Adrenal gland (tissue), 5 donors: ENCODE data around the gene XPO4.
"Not testable (repeated sequence)": the region's sequence is repeated elsewhere in the genome, so short reads cannot be mapped to it uniquely, and the experiment has no call there.

Experiments
- POLR2A ChIP-seq, 2 donors: fragments of 450-650 bp; IDR thresholded peaks; one replicate each; pipeline ENCODE4 v1.6.1; 2017; ENCODE audit warnings: antibody characterized with exemption in 2 of 2, mild to moderate bottlenecking in 2 of 2, moderate library complexity in 1 of 2
- TF ChIP-seq, protein P1 (sequence below), 6 experiments: fragments of 450-650 bp in 4 of 6; fragments of 200-600 bp in 2 of 6; sonication (generic) in 1 of 6; IDR thresholded peaks; 1 replicate in 5 of 6; 2 replicates in 1 of 6; pipeline versions ENCODE4 v1.5.1 to v1.8.0; 2016 to 2021; ENCODE audit warnings: antibody characterized with exemption in 6 of 6, mild to moderate bottlenecking in 2 of 6, moderate library complexity in 1 of 6
- donor health status: DM: no; HTN: no; CAD: no.

DNA sequence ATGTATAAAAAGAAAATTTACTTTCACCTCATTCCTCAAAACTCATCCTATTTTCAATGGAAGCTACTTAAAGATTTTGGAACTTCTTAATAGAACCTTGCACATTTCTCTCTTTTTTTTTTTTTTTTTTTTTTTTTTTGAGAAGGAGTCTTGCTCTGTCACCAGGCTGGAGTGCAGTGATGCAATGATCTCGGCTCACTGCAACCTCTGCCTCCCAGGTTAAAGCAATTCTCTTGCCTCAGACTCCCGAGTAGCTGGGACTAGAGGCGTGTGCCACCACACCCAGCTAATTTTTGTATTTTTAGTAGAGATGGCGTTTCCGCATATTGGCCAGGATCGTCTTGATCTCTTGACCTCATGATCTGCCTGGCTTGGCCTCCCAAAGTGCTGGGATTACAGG is 40.9 kb downstream of the XPO4 start:
- TF ChIP-seq POLR2A (IDR thresholded peaks at IDR 0.05), result not testable (repeated sequence)
- TF ChIP-seq, protein P1, sequence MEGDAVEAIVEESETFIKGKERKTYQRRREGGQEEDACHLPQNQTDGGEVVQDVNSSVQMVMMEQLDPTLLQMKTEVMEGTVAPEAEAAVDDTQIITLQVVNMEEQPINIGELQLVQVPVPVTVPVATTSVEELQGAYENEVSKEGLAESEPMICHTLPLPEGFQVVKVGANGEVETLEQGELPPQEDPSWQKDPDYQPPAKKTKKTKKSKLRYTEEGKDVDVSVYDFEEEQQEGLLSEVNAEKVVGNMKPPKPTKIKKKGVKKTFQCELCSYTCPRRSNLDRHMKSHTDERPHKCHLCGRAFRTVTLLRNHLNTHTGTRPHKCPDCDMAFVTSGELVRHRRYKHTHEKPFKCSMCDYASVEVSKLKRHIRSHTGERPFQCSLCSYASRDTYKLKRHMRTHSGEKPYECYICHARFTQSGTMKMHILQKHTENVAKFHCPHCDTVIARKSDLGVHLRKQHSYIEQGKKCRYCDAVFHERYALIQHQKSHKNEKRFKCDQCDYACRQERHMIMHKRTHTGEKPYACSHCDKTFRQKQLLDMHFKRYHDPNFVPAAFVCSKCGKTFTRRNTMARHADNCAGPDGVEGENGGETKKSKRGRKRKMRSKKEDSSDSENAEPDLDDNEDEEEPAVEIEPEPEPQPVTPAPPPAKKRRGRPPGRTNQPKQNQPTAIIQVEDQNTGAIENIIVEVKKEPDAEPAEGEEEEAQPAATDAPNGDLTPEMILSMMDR (IDR thresholded peaks at IDR 0.05), result not testable (repeated sequence)
